B cell (primary cell): Measurements from ENCODE around the gene TBC1D2B. TPM values are rescaled to one million over a fixed set of nuclear protein-coding genes. Genes with fewer than 3 reads are reported as not detected.

ENCODE experiments used
- ATAC-seq: fragments of 200-7000 bp; cut with Tn5 transposase; one replicate; pipeline ENCODE4 v1.10.0; 2021; ENCODE audit warnings: low read depth, mild to moderate bottlenecking, moderate number of reproducible peaks, moderate library complexity
- CTCF ChIA-PET: fragments of 350-600 bp; sonication (Branson Sonifier 250); formaldehyde crosslinking; loops from one replicate; lab custom pipeline; 2021; ENCODE audit warnings: antibody characterized with exemption, inconsistent platforms; lab: Charles Lee
- POLR2A ChIA-PET: fragments of 350-600 bp; sonication (Branson Sonifier 250); formaldehyde crosslinking; loops from one replicate; lab custom pipeline; 2021; ENCODE audit warnings: antibody characterized with exemption; lab: Charles Lee
- DNase-seq: peaks from one replicate; pipeline ENCODE4 v3.0.0; 2013
- H2AFZ ChIP-seq: 2 replicates; pipeline ENCODE4 v1.6.1; 2012; ENCODE audit warnings: mild to moderate bottlenecking, low read depth, low read length; ENCODE audit not compliant: insufficient read depth, poor library complexity, severe bottlenecking
- H3K27ac ChIP-seq, 2 donors: 1 replicate in 1 of 2; 2 replicates in 1 of 2; pipeline ENCODE4 v1.5.1; 2012 to 2013; ENCODE audit warnings: low read length in 2 of 2, mild to moderate bottlenecking in 2 of 2, moderate library complexity in 1 of 2
- H3K27me3 ChIP-seq, 4 experiments: fragments of 200-600 bp in 1 of 4; sonication (generic) in 1 of 4; replicated peaks in 1 of 4; 1 replicate in 2 of 4; 2 replicates in 2 of 4; pipeline versions ENCODE4 v1.6.1 to v1.7.0; 2013 to 2016; ENCODE audit warnings: low read length in 3 of 4, mild to moderate bottlenecking in 2 of 4, mixed read lengths in 1 of 4, moderate library complexity in 1 of 4; ENCODE audit not compliant: insufficient read depth in 4 of 4, control insufficient read depth in 3 of 4; ENCODE audit errors: control extremely low read depth in 1 of 4
- H3K36me3 ChIP-seq, 2 experiments: replicated peaks in 1 of 2; 1 replicate in 1 of 2; 2 replicates in 1 of 2; pipeline versions ENCODE4 v1.6.1 to v1.7.1; 2013; ENCODE audit warnings: low read length in 1 of 2; ENCODE audit not compliant: insufficient read depth in 2 of 2, control insufficient read depth in 1 of 2; ENCODE audit errors: control extremely low read depth in 1 of 2, extremely low read depth in 1 of 2
- H3K4me1 ChIP-seq, 2 donors: fragments of 200-600 bp in 1 of 2; sonication (generic) in 1 of 2; 1 replicate in 1 of 2; 2 replicates in 1 of 2; pipeline versions ENCODE4 v1.5.1 to v1.6.1; 2013 to 2017; ENCODE audit warnings: low read length in 2 of 2; ENCODE audit not compliant: control insufficient read depth in 2 of 2, insufficient read depth in 2 of 2
- H3K4me2 ChIP-seq: replicated peaks from 2 replicates; pipeline ENCODE3; 2012; ENCODE audit warnings: mild to moderate bottlenecking, low read depth, low read length; ENCODE audit not compliant: poor library complexity, severe bottlenecking
- H3K4me3 ChIP-seq, 5 experiments: fragments of 200-600 bp in 1 of 5; sonication (generic) in 1 of 5; 1 replicate in 3 of 5; 2 replicates in 2 of 5; pipeline versions ENCODE4 v1.5.1 to v1.7.0; 2011 to 2016; ENCODE audit warnings: low read length in 4 of 5, mild to moderate bottlenecking in 4 of 5, low read depth in 2 of 5, control low read depth in 1 of 5, moderate library complexity in 1 of 5; ENCODE audit not compliant: insufficient read depth in 1 of 5; ENCODE audit errors: control extremely low read depth in 1 of 5, extremely low read depth in 1 of 5
- H3K79me2 ChIP-seq: fragments of 200-600 bp; sonication (generic); one replicate; pipeline ENCODE4 v1.6.0; 2016; ENCODE audit warnings: low read length; ENCODE audit not compliant: control insufficient read depth, insufficient read depth
- H3K9ac ChIP-seq: fragments of 200-600 bp; sonication (generic); 2 replicates; pipeline ENCODE4 v1.6.1; 2017; ENCODE audit warnings: mild to moderate bottlenecking, low read length, moderate library complexity
- H3K9me3 ChIP-seq, 3 donors: one replicate each; pipeline versions ENCODE4 v1.6.1 to v1.7.1; 2013; ENCODE audit warnings: low read length in 2 of 3; ENCODE audit not compliant: control insufficient read depth in 2 of 3, insufficient read depth in 1 of 3; ENCODE audit errors: control extremely low read depth in 1 of 3
- H4K20me1 ChIP-seq: 2 replicates; pipeline ENCODE4 v1.6.0; 2012; ENCODE audit warnings: mild to moderate bottlenecking, low read length; ENCODE audit not compliant: insufficient read depth, control insufficient read depth, poor library complexity, severe bottlenecking
- H3K27ac Mint-ChIP-seq: one replicate; pipeline ENCODE4 v1.8.0; 2021; ENCODE audit warnings: mixed read lengths
- H3K27me3 Mint-ChIP-seq: one replicate; pipeline ENCODE4 v1.8.0; 2021; ENCODE audit warnings: mixed read lengths
- H3K4me1 Mint-ChIP-seq: one replicate; pipeline ENCODE4 v1.8.0; 2021; ENCODE audit warnings: mixed read lengths
- H3K4me3 Mint-ChIP-seq: one replicate; pipeline ENCODE4 v1.8.0; 2021; ENCODE audit warnings: mixed read lengths
- H3K9me3 Mint-ChIP-seq: one replicate; pipeline ENCODE4 v1.8.0; 2022; ENCODE audit warnings: mixed read lengths; ENCODE audit not compliant: insufficient read depth
- CTCF ChIP-seq: fragments of 200-600 bp; IDR thresholded peaks from one replicate; pipeline ENCODE4 v1.8.0; 2022; ENCODE audit warnings: antibody characterized with exemption, mild to moderate bottlenecking
- EZH2 ChIP-seq: IDR thresholded peaks from 2 replicates; pipeline ENCODE4 v1.6.1; 2012; ENCODE audit warnings: borderline replicate concordance, low read depth, mild to moderate bottlenecking, moderate library complexity, low read length; ENCODE audit not compliant: insufficient read depth, poor library complexity, severe bottlenecking
- WGBS: methylation state at CpG from one replicate; pipeline ENCODE4 v1.1.5; 2013; ENCODE audit warnings: missing lambda C conversion rate; ENCODE audit not compliant: insufficient coverage; 5-methylcytosine and 5-hydroxymethylcytosine counted together
- intact Hi-C: fragments of 100-400 bp; cut with micrococcal nuclease; formaldehyde crosslinking; loops from one replicate; pipeline ENCODE4 v1.10.0; 2022
- polyA plus RNA-seq: library from polyadenylated mRNA; depleted of rRNA; stranded (reverse); fragments of >200 nt; gene quantifications from 2 replicates; pipeline ENCODE4 v1.2.3, GENCODE V29; 2012
- total RNA-seq, 2 donors: library from RNA; stranded (reverse); fragments of 120-200 nt in 1 of 2; gene quantifications; 1 replicate in 1 of 2; 2 replicates in 1 of 2; pipeline versions ENCODE4 v1.2.3 to v1.2.4, GENCODE V29; 2013 to 2022

The TBC1D2B gene
- total and polyA plus RNA-seq, 2 donors (not counting 1 experiment from before 2014, with no cell fraction given), result 8.5 to 26.1 TPM

- H3K36me3 ChIP-seq, result no peaks in the 10 kb centered on the region
- DNase-seq (no peak), ATAC-seq (peak; percentile 21)
- ChIA-PET POLR2A (no interaction called here), CTCF (interaction anchor here (0.7 to 4.5 kb wide), 6 partner anchors 11 to 127 kb away, joined by 3 to 19 read pairs (median 5); no protein-coding TSS in a partner anchor)
- Mint-ChIP-seq H3K4me1 (peaks cover 10% of the 10 kb centered on the region), H3K27me3 (no peaks in the 10 kb centered on the region), H3K27ac (peak overlapping the region; percentile 69), H3K9me3 (no peaks in the 10 kb centered on the region), H3K4me3 (peak overlapping the region; percentile 77)
- H3K27me3 ChIP-seq, result peaks cover 0 to 2% (median 0%) of the 10 kb centered on the region in 4 experiments
- TF ChIP-seq EZH2, result no peak
- TF ChIP-seq CTCF, result no peak
- H3K27ac ChIP-seq, result peak overlapping the region in 1 of 2 donors; percentile 40
- no peaks in the 10 kb centered on the region for H3K9me3 ChIP-seq
- peak overlapping the region; percentile 34 for H3K9ac ChIP-seq
- peaks cover 56 to 58% of the 10 kb centered on the region in 2 donors for H3K4me1 ChIP-seq
- intact Hi-C loops, result loop anchor here (2.0 to 5.0 kb wide), 2 partner anchors 14 to 37 kb away; no protein-coding TSS in a partner anchor
- peak overlapping the region in 2 of 5 experiments; percentile 8 to 9 for H3K4me3 ChIP-seq
- H3K4me2 ChIP-seq, result peak overlapping the region; percentile 69
- 10% methylated on average over 4 of the region's 7 CpGs for WGBS
- peaks cover 59% of the 10 kb centered on the region for H3K79me2 ChIP-seq
- peaks cover 7% of the 10 kb centered on the region for H4K20me1 ChIP-seq
- H2AFZ ChIP-seq, result peak overlapping the region; percentile 46
Measured at GRCh38 chr15:78069052-78069414, 8.5 kb downstream of the TBC1D2B start.
